HEK293 (cell line): ENCODE measurements around the gene GPRIN2.

Source experiments
- GLIS2 ChIP-seq: fragments of 450-650 bp; formaldehyde crosslinking; IDR thresholded peaks from 2 replicates; pipeline ENCODE4 v1.5.1; 2016; ENCODE audit warnings: missing biosample characterization, missing genetic modification characterization
- KLF16 ChIP-seq: fragments of 450-650 bp; formaldehyde crosslinking; IDR thresholded peaks from 2 replicates; pipeline ENCODE4 v1.5.1; 2017; ENCODE audit warnings: missing biosample characterization, missing genetic modification characterization
- KLF8 ChIP-seq: fragments of 450-650 bp; formaldehyde crosslinking; IDR thresholded peaks from 2 replicates; pipeline ENCODE4 v1.5.1; 2016; ENCODE audit warnings: missing biosample characterization, missing genetic modification characterization
- PBX3 ChIP-seq: sonication (generic); formaldehyde crosslinking; IDR thresholded peaks from 2 replicates; pipeline ENCODE4 v1.8.1; 2022; ENCODE audit warnings: mild to moderate bottlenecking, moderate library complexity, missing genetic modification reagents
- PRDM2 ChIP-seq: fragments of 450-650 bp; formaldehyde crosslinking; IDR thresholded peaks from 2 replicates; pipeline ENCODE4 v1.5.1; 2016; ENCODE audit warnings: missing biosample characterization, missing genetic modification characterization, borderline replicate concordance
- SCRT1 ChIP-seq: fragments of 450-650 bp; formaldehyde crosslinking; IDR thresholded peaks from 2 replicates; pipeline ENCODE4 v1.5.1; 2016; ENCODE audit warnings: missing biosample characterization, missing genetic modification characterization, borderline replicate concordance
- SCRT2 ChIP-seq: fragments of 450-650 bp; formaldehyde crosslinking; IDR thresholded peaks from 2 replicates; pipeline ENCODE4 v1.5.1; 2016; ENCODE audit warnings: missing biosample characterization, missing genetic modification characterization
- SP3 ChIP-seq: fragments of 450-650 bp; formaldehyde crosslinking; IDR thresholded peaks from 2 replicates; pipeline ENCODE4 v1.5.1; 2016; ENCODE audit warnings: missing biosample characterization, missing genetic modification characterization
- ZNF211 ChIP-seq: fragments of 450-650 bp; formaldehyde crosslinking; IDR thresholded peaks from 2 replicates; pipeline ENCODE4 v1.5.1; 2016; ENCODE audit warnings: low read depth, missing biosample characterization, missing genetic modification characterization
- ZNF239 ChIP-seq: fragments of 450-650 bp; formaldehyde crosslinking; IDR thresholded peaks from 2 replicates; pipeline ENCODE4 v1.5.1; 2016; ENCODE audit warnings: missing biosample characterization, missing genetic modification characterization
- ZNF266 ChIP-seq: fragments of 450-650 bp; formaldehyde crosslinking; IDR thresholded peaks from 2 replicates; pipeline ENCODE4 v1.5.1; 2016; ENCODE audit warnings: missing biosample characterization, missing genetic modification characterization, low read depth
- ZNF274 ChIP-seq, 2 experiments: fragments of 200-500 bp in 1 of 2; fragments of 450-650 bp in 1 of 2; sonication (Bioruptor generic) in 1 of 2; formaldehyde crosslinking in 1 of 2; IDR thresholded peaks; 2 replicates each; pipeline versions ENCODE4 v1.5.1 to v1.6.1; 2014 to 2016; ENCODE audit warnings: borderline replicate concordance in 1 of 2, inconsistent platforms in 1 of 2, low read length in 1 of 2, missing biosample characterization in 1 of 2, missing genetic modification characterization in 1 of 2
- ZNF350 ChIP-seq: fragments of 450-650 bp; formaldehyde crosslinking; IDR thresholded peaks from 2 replicates; pipeline ENCODE4 v1.5.0; 2017; ENCODE audit warnings: missing biosample characterization, mild to moderate bottlenecking, missing genetic modification characterization
- ZNF354C ChIP-seq: fragments of 450-650 bp; formaldehyde crosslinking; IDR thresholded peaks from 2 replicates; pipeline ENCODE4 v1.5.1; 2016; ENCODE audit warnings: missing biosample characterization, missing genetic modification characterization, low read depth, borderline replicate concordance
- ZNF416 ChIP-seq: fragments of 450-650 bp; formaldehyde crosslinking; IDR thresholded peaks from 2 replicates; pipeline ENCODE4 v1.5.1; 2016; ENCODE audit warnings: missing biosample characterization, missing genetic modification characterization
- ZNF510 ChIP-seq: fragments of 450-650 bp; formaldehyde crosslinking; IDR thresholded peaks from 2 replicates; pipeline ENCODE4 v1.5.1; 2018; ENCODE audit warnings: mild to moderate bottlenecking, missing genetic modification characterization, missing biosample characterization; ENCODE audit not compliant: insufficient replicate concordance
- ZNF561 ChIP-seq: fragments of 450-650 bp; IDR thresholded peaks from 2 replicates; pipeline ENCODE4 v1.5.1; 2018; ENCODE audit warnings: missing biosample characterization, missing genetic modification characterization, borderline replicate concordance
- ZNF571 ChIP-seq: fragments of 450-650 bp; formaldehyde crosslinking; IDR thresholded peaks from 2 replicates; pipeline ENCODE4 v1.5.0; 2017; ENCODE audit warnings: missing biosample characterization, missing genetic modification characterization
- ZNF610 ChIP-seq: fragments of 450-650 bp; formaldehyde crosslinking; IDR thresholded peaks from 2 replicates; pipeline ENCODE4 v1.5.1; 2016; ENCODE audit warnings: missing biosample characterization, missing genetic modification characterization, borderline replicate concordance
- ZNF670 ChIP-seq: fragments of 450-650 bp; formaldehyde crosslinking; IDR thresholded peaks from 2 replicates; pipeline ENCODE4 v1.5.1; 2016; ENCODE audit warnings: missing biosample characterization, missing genetic modification characterization, low read depth
- ZNF677 ChIP-seq: fragments of 450-650 bp; IDR thresholded peaks from 2 replicates; pipeline ENCODE4 v1.5.0; 2018; ENCODE audit warnings: missing biosample characterization, mild to moderate bottlenecking, missing genetic modification characterization, moderate library complexity
- ZNF792 ChIP-seq: fragments of 450-650 bp; formaldehyde crosslinking; IDR thresholded peaks from 2 replicates; pipeline ENCODE4 v1.5.1; 2016; ENCODE audit warnings: missing biosample characterization, missing genetic modification characterization
- TF ChIP-seq, protein P1 (sequence below): fragments of 450-650 bp; formaldehyde crosslinking; IDR thresholded peaks from 2 replicates; pipeline ENCODE4 v1.5.1; 2017; ENCODE audit warnings: missing biosample characterization, missing genetic modification characterization
- TF ChIP-seq, protein P2 (sequence below): fragments of 450-650 bp; formaldehyde crosslinking; IDR thresholded peaks from 2 replicates; pipeline ENCODE4 v1.5.1; 2016; ENCODE audit warnings: missing biosample characterization, missing genetic modification characterization
- TF ChIP-seq, protein P3 (sequence below): fragments of 450-650 bp; formaldehyde crosslinking; optimal IDR thresholded peaks from 2 replicates; pipeline ENCODE3; 2016; ENCODE audit warnings: missing biosample characterization, mild to moderate bottlenecking, missing genetic modification characterization

The GPRIN2 gene

GRCh38 chr10:46525824-46526681 lies 30.4 kb downstream of the GPRIN2 start (continued):
- TF ChIP-seq, protein P1, sequence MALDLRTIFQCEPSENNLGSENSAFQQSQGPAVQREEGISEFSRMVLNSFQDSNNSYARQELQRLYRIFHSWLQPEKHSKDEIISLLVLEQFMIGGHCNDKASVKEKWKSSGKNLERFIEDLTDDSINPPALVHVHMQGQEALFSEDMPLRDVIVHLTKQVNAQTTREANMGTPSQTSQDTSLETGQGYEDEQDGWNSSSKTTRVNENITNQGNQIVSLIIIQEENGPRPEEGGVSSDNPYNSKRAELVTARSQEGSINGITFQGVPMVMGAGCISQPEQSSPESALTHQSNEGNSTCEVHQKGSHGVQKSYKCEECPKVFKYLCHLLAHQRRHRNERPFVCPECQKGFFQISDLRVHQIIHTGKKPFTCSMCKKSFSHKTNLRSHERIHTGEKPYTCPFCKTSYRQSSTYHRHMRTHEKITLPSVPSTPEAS (tag by site-specific recombination), result peak; percentile 23; the same call in 1 of the 2 replicates
- TF ChIP-seq ZNF561, result no peak
- no peak for TF ChIP-seq ZNF416
- no peak for TF ChIP-seq SCRT2 (tag by site-specific recombination)
- peak; percentile 95 for TF ChIP-seq ZNF670 (tag by site-specific recombination)
- no peak; the same call in 1 of the 2 replicates for TF ChIP-seq ZNF211 (tag by site-specific recombination)
- TF ChIP-seq GLIS2 (tag by site-specific recombination), result no peak
- peak; percentile 89 for TF ChIP-seq ZNF239 (tag by site-specific recombination)
- TF ChIP-seq, protein P2, sequence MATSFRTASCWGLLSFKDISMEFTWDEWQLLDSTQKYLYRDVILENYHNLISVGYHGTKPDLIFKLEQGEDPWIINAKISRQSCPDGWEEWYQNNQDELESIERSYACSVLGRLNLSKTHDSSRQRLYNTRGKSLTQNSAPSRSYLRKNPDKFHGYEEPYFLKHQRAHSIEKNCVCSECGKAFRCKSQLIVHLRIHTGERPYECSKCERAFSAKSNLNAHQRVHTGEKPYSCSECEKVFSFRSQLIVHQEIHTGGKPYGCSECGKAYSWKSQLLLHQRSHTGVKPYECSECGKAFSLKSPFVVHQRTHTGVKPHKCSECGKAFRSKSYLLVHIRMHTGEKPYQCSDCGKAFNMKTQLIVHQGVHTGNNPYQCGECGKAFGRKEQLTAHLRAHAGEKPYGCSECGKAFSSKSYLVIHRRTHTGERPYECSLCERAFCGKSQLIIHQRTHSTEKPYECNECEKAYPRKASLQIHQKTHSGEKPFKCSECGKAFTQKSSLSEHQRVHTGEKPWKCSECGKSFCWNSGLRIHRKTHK (tag by site-specific recombination), result no peak
- TF ChIP-seq ZNF610 (tag by site-specific recombination), result no peak
- TF ChIP-seq ZNF792 (tag by site-specific recombination), result 0 out of 2 replicates have a peak, but pooled peaks have one; percentile 35
- no peak for TF ChIP-seq ZNF350 (tag by site-specific recombination)
- peak; percentile 39 for TF ChIP-seq ZNF266 (tag by site-specific recombination)
- no peak for TF ChIP-seq PRDM2 (tag by site-specific recombination)
- no peak for TF ChIP-seq ZNF510 (tag by site-specific recombination)
- 0 out of 2 replicates have a peak, but pooled peaks have one; percentile 48 for TF ChIP-seq KLF16 (tag by site-specific recombination)
- TF ChIP-seq, protein P3, sequence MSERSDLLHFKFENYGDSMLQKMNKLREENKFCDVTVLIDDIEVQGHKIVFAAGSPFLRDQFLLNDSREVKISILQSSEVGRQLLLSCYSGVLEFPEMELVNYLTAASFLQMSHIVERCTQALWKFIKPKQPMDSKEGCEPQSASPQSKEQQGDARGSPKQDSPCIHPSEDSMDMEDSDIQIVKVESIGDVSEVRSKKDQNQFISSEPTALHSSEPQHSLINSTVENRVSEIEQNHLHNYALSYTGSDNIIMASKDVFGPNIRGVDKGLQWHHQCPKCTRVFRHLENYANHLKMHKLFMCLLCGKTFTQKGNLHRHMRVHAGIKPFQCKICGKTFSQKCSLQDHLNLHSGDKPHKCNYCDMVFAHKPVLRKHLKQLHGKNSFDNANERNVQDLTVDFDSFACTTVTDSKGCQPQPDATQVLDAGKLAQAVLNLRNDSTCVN (tag by site-specific recombination), result peak; percentile 24
- TF ChIP-seq ZNF274 (IDR thresholded peaks at IDR 0.05; ENCODE audit: low read length), result no peak
- peak; percentile 85 for TF ChIP-seq ZNF274 (tag by site-specific recombination; IDR thresholded peaks at IDR 0.05; ENCODE audit: borderline replicate concordance)
- TF ChIP-seq ZNF354C (tag by site-specific recombination), result peak; percentile 79; the same call in 1 of the 2 replicates
- no peak for TF ChIP-seq SP3 (tag by site-specific recombination)
- TF ChIP-seq SCRT1, result peak; percentile 60; the same call in 1 of the 2 replicates
- TF ChIP-seq KLF8 (tag by site-specific recombination), result 0 out of 2 replicates have a peak, but pooled peaks have one; percentile 10
- no peak for TF ChIP-seq PBX3 (CRISPR knock-in tag)
- TF ChIP-seq ZNF677 (tag by site-specific recombination), result no peak
- peak; percentile 67; the same call in 1 of the 2 replicates for TF ChIP-seq ZNF571 (tag by site-specific recombination)
